NOMO-1 treated with dmso at 0.1 percent for 144 hours (cell line): ENCODE measurements around the gene DTNBP1.

Source experiments
- DNase-seq: peaks from one replicate; lab custom pipeline; 2025; ENCODE audit not compliant: unreplicated experiment; lab: John Stamatoyannopoulos, UW

Gene DTNBP1

GRCh38 chr6:15662326-15663129, at the start of gene DTNBP1:
DTNBP1 (minus strand) TSS chr6:15663028; CDS start chr6:15662869, 159 bp downstream.
- DNase-seq, result peak; percentile 68

- DNase-seq, result no peak
These were observed 46.9 kb upstream of the DTNBP1 start for GRCh38 chr6:15709651-15710269.

GRCh38 chr6:15708231-15708630, 45.4 kb upstream of the DTNBP1 start:
- no peak for DNase-seq

GRCh38 chr6:15705981-15706380, 43.2 kb upstream of the DTNBP1 start:
- no peak for DNase-seq

- no peak for DNase-seq
These were observed 35.6 kb upstream of the DTNBP1 start for GRCh38 chr6:15698471-15698870.

- no peak for DNase-seq
These were observed 35.1 kb upstream of the DTNBP1 start for GRCh38 chr6:15697895-15698294.

GRCh38 chr6:15691250-15691869, 28.5 kb upstream of the DTNBP1 start:
- DNase-seq, result peak; percentile 89

- DNase-seq, result no peak
These were observed 27.7 kb upstream of the DTNBP1 start for GRCh38 chr6:15690510-15690909.

- DNase-seq, result no peak
These were observed 27.0 kb upstream of the DTNBP1 start for GRCh38 chr6:15689586-15690482.

GRCh38 chr6:15685619-15686018, 22.8 kb upstream of the DTNBP1 start:
- DNase-seq, result no peak

GRCh38 chr6:15682965-15683822, 20.4 kb upstream of the DTNBP1 start:
- DNase-seq, result peak; percentile 72

GRCh38 chr6:15681946-15682345, 19.1 kb upstream of the DTNBP1 start:
- no peak for DNase-seq

- DNase-seq, result no peak
These were observed 15.7 kb upstream of the DTNBP1 start for GRCh38 chr6:15678514-15678913.

GRCh38 chr6:15677822-15678221, 15.0 kb upstream of the DTNBP1 start:
- DNase-seq, result no peak

- DNase-seq, result peak; percentile 38
These were observed 12.8 kb upstream of the DTNBP1 start for GRCh38 chr6:15675536-15676220.

- DNase-seq, result no peak
These were observed 12.0 kb upstream of the DTNBP1 start for GRCh38 chr6:15674690-15675386.

- DNase-seq, result no peak
These were observed 10.8 kb upstream of the DTNBP1 start for GRCh38 chr6:15673666-15674065.

GRCh38 chr6:15672818-15673217, 10.0 kb upstream of the DTNBP1 start:
- DNase-seq, result no peak

GRCh38 chr6:15672291-15672690, 9.5 kb upstream of the DTNBP1 start:
- peak; percentile 49 for DNase-seq
